IMR-90 (cell line): ENCODE measurements around the gene DRAP1. TPM values are rescaled to one million over a fixed set of nuclear protein-coding genes. Genes with fewer than 3 reads are reported as not detected.

Source experiments
- ATAC-seq: fragments of 200-7000 bp; cut with Tn5 transposase; 2 replicates; pipeline ENCODE4 v1.9.1; 2020; ENCODE audit warnings: low read depth, mild to moderate bottlenecking, moderate library complexity
- BruUV-seq: library from RNA; stranded (reverse); fragments of 400-500 nt; replicated peaks from 2 replicates; lab custom pipeline; 2021; lab: Mats Ljungman, UMichigan
- CTCF ChIA-PET: fragments of 300-600 bp; formaldehyde crosslinking; extraction: SDS; loops from one replicate; lab custom pipeline; 2021; ENCODE audit warnings: antibody characterized with exemption; lab: Yijun Ruan, JAX
- POLR2A ChIA-PET: fragments of 300-600 bp; sonication (Branson Sonifier 250); formaldehyde crosslinking; loops from one replicate; lab custom pipeline; 2022; ENCODE audit warnings: antibody characterized with exemption; ENCODE audit not compliant: unreplicated experiment; lab: Charles Lee
- DNase-seq: peaks from one replicate; pipeline ENCODE4 v3.0.0; 2013
- H2AFZ ChIP-seq: replicated peaks from 2 replicates; pipeline ENCODE3; 2013; ENCODE audit warnings: low read length, mild to moderate bottlenecking; ENCODE audit not compliant: poor library complexity
- H2AK5ac ChIP-seq: 2 replicates; pipeline ENCODE4 v1.6.1; 2013; ENCODE audit warnings: low read depth, low read length, inconsistent platforms
- H2AK9ac ChIP-seq: replicated peaks from 2 replicates; pipeline ENCODE3; 2013; ENCODE audit warnings: mild to moderate bottlenecking, low read depth, low read length, moderate library complexity; ENCODE audit not compliant: poor library complexity
- H2BK120ac ChIP-seq: 2 replicates; pipeline ENCODE4 v1.6.1; 2013; ENCODE audit warnings: low read depth, low read length, inconsistent platforms
- H2BK15ac ChIP-seq: 3 replicates; pipeline ENCODE4 v1.6.1; 2013; ENCODE audit warnings: low read depth, low read length, inconsistent platforms
- H2BK20ac ChIP-seq: 2 replicates; pipeline ENCODE4 v1.6.1; 2013; ENCODE audit warnings: low read depth, mild to moderate bottlenecking, inconsistent platforms, low read length, moderate library complexity
- H2BK5ac ChIP-seq: 2 replicates; pipeline ENCODE4 v1.6.1; 2013; ENCODE audit warnings: mild to moderate bottlenecking, low read depth, low read length, inconsistent platforms; ENCODE audit not compliant: poor library complexity, severe bottlenecking
- H3K14ac ChIP-seq: replicated peaks from 2 replicates; pipeline ENCODE4 v1.6.1; 2013; ENCODE audit warnings: low read depth, low read length, inconsistent platforms
- H3K18ac ChIP-seq: 2 replicates; pipeline ENCODE4 v1.6.1; 2013; ENCODE audit warnings: low read depth, low read length, control low read depth
- H3K23ac ChIP-seq: 2 replicates; pipeline ENCODE4 v1.6.1; 2013; ENCODE audit warnings: low read depth, low read length, inconsistent platforms
- H3K27ac ChIP-seq: 2 replicates; pipeline ENCODE4 v1.5.1; 2013; ENCODE audit warnings: mild to moderate bottlenecking, control low read depth, low read length; ENCODE audit not compliant: insufficient read depth
- H3K27me3 ChIP-seq: 2 replicates; pipeline ENCODE4 v1.6.1; 2013; ENCODE audit warnings: low read length; ENCODE audit not compliant: control insufficient read depth, insufficient read depth
- H3K36me3 ChIP-seq: 2 replicates; pipeline ENCODE4 v1.6.1; 2013; ENCODE audit warnings: low read length, mixed read lengths; ENCODE audit not compliant: control insufficient read depth, insufficient read depth
- H3K4ac ChIP-seq: 2 replicates; pipeline ENCODE4 v1.6.1; 2013; ENCODE audit warnings: low read depth, low read length, inconsistent platforms
- H3K4me1 ChIP-seq: 2 replicates; pipeline ENCODE4 v1.6.1; 2013; ENCODE audit warnings: low read length, mixed read lengths; ENCODE audit not compliant: control insufficient read depth, insufficient read depth
- H3K4me2 ChIP-seq: 2 replicates; pipeline ENCODE4 v1.6.1; 2013; ENCODE audit warnings: low read depth, mild to moderate bottlenecking, control low read depth, low read length, moderate library complexity
- H3K4me3 ChIP-seq: 2 replicates; pipeline ENCODE4 v1.5.1; 2013; ENCODE audit warnings: low read depth, mild to moderate bottlenecking, control low read depth, low read length, moderate library complexity; ENCODE audit not compliant: insufficient read depth
- H3K56ac ChIP-seq: 2 replicates; pipeline ENCODE4 v1.6.1; 2013; ENCODE audit warnings: low read length, inconsistent platforms; ENCODE audit not compliant: insufficient read depth; ENCODE audit errors: extremely low read depth
- H3K79me1 ChIP-seq, 2 experiments: 2 replicates each; pipeline ENCODE4 v1.6.1; 2013; ENCODE audit warnings: low read length in 2 of 2, inconsistent platforms in 1 of 2, low read depth in 1 of 2
- H3K9ac ChIP-seq: 2 replicates; pipeline ENCODE4 v1.6.1; 2013; ENCODE audit warnings: low read depth, low read length, control low read depth
- H3K9me1 ChIP-seq: 2 replicates; pipeline ENCODE4 v1.6.1; 2013; ENCODE audit warnings: low read length, inconsistent platforms; ENCODE audit not compliant: insufficient read depth
- H3K9me3 ChIP-seq: 2 replicates; pipeline ENCODE4 v1.6.1; 2013; ENCODE audit warnings: low read length; ENCODE audit not compliant: control insufficient read depth, insufficient read depth
- H4K20me1 ChIP-seq: 2 replicates; pipeline ENCODE4 v1.6.1; 2013; ENCODE audit warnings: low read length, inconsistent platforms; ENCODE audit not compliant: insufficient read depth
- H4K5ac ChIP-seq: 2 replicates; pipeline ENCODE4 v1.6.1; 2013; ENCODE audit warnings: mild to moderate bottlenecking, low read depth, low read length, control low read depth
- H4K8ac ChIP-seq, 2 experiments: 2 replicates each; pipeline ENCODE4 v1.6.1; 2013; ENCODE audit warnings: low read depth in 2 of 2, low read length in 2 of 2, control low read depth in 1 of 2, inconsistent platforms in 1 of 2
- H4K91ac ChIP-seq: 2 replicates; pipeline ENCODE4 v1.6.1; 2013; ENCODE audit warnings: low read depth, low read length, inconsistent platforms; ENCODE audit not compliant: insufficient read depth
- BHLHE40 ChIP-seq: fragments of 150-350 bp; IDR thresholded peaks from 2 replicates; pipeline ENCODE4 v1.6.1; 2016; ENCODE audit warnings: mild to moderate bottlenecking, low read depth, low read length
- CEBPB ChIP-seq: IDR thresholded peaks from 2 replicates; pipeline ENCODE4 v1.6.1; 2012; ENCODE audit warnings: low read depth, low read length, improper control_type of control experiment
- CHD1 ChIP-seq: IDR thresholded peaks from 2 replicates; pipeline ENCODE4 v1.6.1; 2012; ENCODE audit warnings: low read depth, low read length, improper control_type of control experiment
- CTCF ChIP-seq: conservative IDR thresholded peaks from 2 replicates; pipeline ENCODE4 v1.5.1; 2012; ENCODE audit warnings: mild to moderate bottlenecking, low read depth, low read length, improper control_type of control experiment
- FOS ChIP-seq: fragments of 150-350 bp; IDR thresholded peaks from 2 replicates; pipeline ENCODE4 v1.6.1; 2016; ENCODE audit warnings: low read depth, low read length
- MAFK ChIP-seq: IDR thresholded peaks from 2 replicates; pipeline ENCODE4 v1.6.1; 2012; ENCODE audit warnings: low read depth, low read length, improper control_type of control experiment
- MAZ ChIP-seq: IDR thresholded peaks from 2 replicates; pipeline ENCODE4 v1.6.1; 2012; ENCODE audit warnings: low read depth, mild to moderate bottlenecking, low read length, improper control_type of control experiment, moderate library complexity, borderline replicate concordance
- NFE2L2 ChIP-seq: fragments of 150-350 bp; IDR thresholded peaks from 2 replicates; pipeline ENCODE4 v1.6.1; 2016; ENCODE audit warnings: low read depth, mild to moderate bottlenecking, low read length
- RAD21 ChIP-seq: IDR thresholded peaks from 2 replicates; pipeline ENCODE4 v1.6.1; 2012; ENCODE audit warnings: low read length, improper control_type of control experiment
- RCOR1 ChIP-seq: IDR thresholded peaks from 2 replicates; pipeline ENCODE4 v1.6.1; 2012; ENCODE audit warnings: mild to moderate bottlenecking, low read length, improper control_type of control experiment; ENCODE audit not compliant: insufficient replicate concordance
- RFX5 ChIP-seq: IDR thresholded peaks from 2 replicates; pipeline ENCODE4 v1.8.0; 2012; ENCODE audit warnings: low read depth, mild to moderate bottlenecking, low read length, moderate library complexity
- SMC3 ChIP-seq: fragments of 150-350 bp; IDR thresholded peaks from 2 replicates; pipeline ENCODE4 v1.6.1; 2016; ENCODE audit warnings: low read depth, mild to moderate bottlenecking, antibody characterized with exemption, low read length, moderate library complexity
- WGBS, 2 experiments: methylation state at CpG; one replicate each; pipeline versions ENCODE4 v1.1.5 to v1.1.7; 2013; ENCODE audit warnings: missing lambda C conversion rate in 2 of 2; ENCODE audit not compliant: insufficient read length in 1 of 2; ENCODE audit errors: extremely low coverage in 2 of 2; 5-methylcytosine and 5-hydroxymethylcytosine counted together
- dilution Hi-C: fragments of 300-500 bp; cut with HindIII; formaldehyde crosslinking; loops from one replicate; pipeline ENCODE4 v1.14.3; 2018; ENCODE audit warnings: low sequenced_read_pairs; ENCODE audit not compliant: unreplicated experiment
- in situ Hi-C: fragments of 300-500 bp; cut with MboI; formaldehyde crosslinking; loops from 3 replicates; pipeline ENCODE4 v1.14.3; 2019; ENCODE audit warnings: low sequenced_read_pairs, inconsistent platforms, mixed read lengths
- intact Hi-C: fragments of 100-400 bp; cut with micrococcal nuclease; formaldehyde crosslinking; loops from 2 replicates; pipeline ENCODE4 v1.10.0; 2022
- polyA plus RNA-seq, 3 experiments: library from polyadenylated mRNA; depleted of rRNA; stranded (reverse); fragments of >200 nt; gene quantifications; 2 replicates each; pipeline ENCODE4 v1.2.3, GENCODE V29; 2012; ENCODE audit warnings: low replicate concordance in 1 of 3
- total RNA-seq: library from RNA; depleted of rRNA; stranded (reverse); fragments of >200 nt; gene quantifications from 2 replicates; pipeline ENCODE4 v1.2.3, GENCODE V29; 2012
- TF ChIP-seq, protein P1 (sequence below): fragments of 150-350 bp; IDR thresholded peaks from 2 replicates; pipeline ENCODE4 v1.6.1; 2017; ENCODE audit warnings: mild to moderate bottlenecking, antibody characterized with exemption, low read length, low read depth
- TF ChIP-seq, protein P2 (sequence below): fragments of 150-350 bp; IDR thresholded peaks from 2 replicates; pipeline ENCODE4 v1.6.1; 2016; ENCODE audit warnings: low read depth, mild to moderate bottlenecking, low read length, moderate library complexity, borderline replicate concordance

DRAP1 gene
- total and polyA plus RNA-seq, 2 of the 4 experiments (the other 2 are of a cell fraction): 237 to 344 TPM

DNA sequence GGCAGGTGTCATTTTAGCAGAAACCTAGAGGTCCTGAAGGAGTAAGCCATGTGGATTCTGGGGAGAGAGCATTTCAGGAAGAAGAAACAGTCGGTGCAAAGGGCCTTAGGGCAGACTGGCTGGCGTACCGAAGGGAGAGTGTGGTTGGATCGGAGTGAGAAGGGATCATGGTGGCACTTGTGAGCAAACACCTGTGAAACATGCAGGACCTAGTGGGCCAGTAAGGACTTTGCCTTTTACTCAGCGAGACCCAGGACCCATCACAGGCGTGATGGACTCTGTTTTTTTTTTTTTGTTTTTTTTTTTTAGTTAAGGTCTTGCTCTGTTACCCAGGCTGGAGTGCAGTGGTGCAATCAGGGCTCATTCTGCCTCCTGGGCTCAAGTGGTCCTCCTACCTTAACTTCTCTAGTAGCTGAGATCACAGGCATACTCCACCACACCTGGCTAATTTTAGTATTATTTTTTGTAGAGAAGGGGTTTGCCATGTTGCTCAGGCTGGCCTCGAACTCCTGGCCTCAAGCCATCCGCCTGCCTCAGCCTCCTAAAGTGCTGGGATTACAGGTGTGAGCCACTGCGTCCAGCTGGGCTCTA lies 22.6 kb downstream of the DRAP1 start:
- no peaks in the 10 kb centered on the region for H3K9me3 ChIP-seq
- 71% methylated on average over 4 of the region's 9 CpGs; no CpG with 5 or more reads in 1 of the 2 experiments for WGBS, 2 experiments
- ATAC-seq (peak; percentile 33; the same call in 1 of the 2 replicates), DNase-seq (no peak)
- H4K5ac ChIP-seq: no peak overlapping the region
- peak overlapping the region; percentile 13; the same call in 1 of the 2 replicates for H3K27ac ChIP-seq
- H2BK20ac ChIP-seq: peak overlapping the region; percentile 94
- peak overlapping the region; percentile 78 for H2BK5ac ChIP-seq
- intact Hi-C loops (no loop called here), in situ Hi-C loops (no loop called here), dilution Hi-C loops (no loop called here)
- H2AK5ac ChIP-seq: peak overlapping the region; percentile 80
- POLR2A ChIA-PET: no interaction called here
- peaks cover 12% of the 10 kb centered on the region for H3K9me1 ChIP-seq
- H4K8ac ChIP-seq: peak overlapping the region in 1 of 2 experiments; percentile 81
- H4K20me1 ChIP-seq: 0 out of 2 replicates have a peak, but pooled peaks cover 3% of the 10 kb centered on the region
- no TSS peak for BruUV-seq
- H2AFZ ChIP-seq: peak overlapping the region; percentile 94
- 0 out of 2 replicates have a peak overlapping the region, but pooled peaks have one; percentile 48 for H3K56ac ChIP-seq
- H2AK9ac ChIP-seq: peak overlapping the region; percentile 97
- 0 out of 2 replicates have a peak overlapping the region, but pooled peaks have one; percentile 11 for H3K4me2 ChIP-seq
- no peak for TF ChIP-seq CHD1
- no peak for TF ChIP-seq FOS
- TF ChIP-seq SMC3: no peak
- no peak for TF ChIP-seq CTCF
- no peak for TF ChIP-seq NFE2L2
- TF ChIP-seq RAD21: no peak
- no peak for TF ChIP-seq BHLHE40
- TF ChIP-seq, protein P1, sequence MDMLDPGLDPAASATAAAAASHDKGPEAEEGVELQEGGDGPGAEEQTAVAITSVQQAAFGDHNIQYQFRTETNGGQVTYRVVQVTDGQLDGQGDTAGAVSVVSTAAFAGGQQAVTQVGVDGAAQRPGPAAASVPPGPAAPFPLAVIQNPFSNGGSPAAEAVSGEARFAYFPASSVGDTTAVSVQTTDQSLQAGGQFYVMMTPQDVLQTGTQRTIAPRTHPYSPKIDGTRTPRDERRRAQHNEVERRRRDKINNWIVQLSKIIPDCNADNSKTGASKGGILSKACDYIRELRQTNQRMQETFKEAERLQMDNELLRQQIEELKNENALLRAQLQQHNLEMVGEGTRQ: no peak
- TF ChIP-seq RCOR1: no peak
- TF ChIP-seq RFX5: no peak
- no peak for TF ChIP-seq MAZ
- no peak for TF ChIP-seq MAFK
- no peak for TF ChIP-seq CEBPB
- TF ChIP-seq, protein P2, sequence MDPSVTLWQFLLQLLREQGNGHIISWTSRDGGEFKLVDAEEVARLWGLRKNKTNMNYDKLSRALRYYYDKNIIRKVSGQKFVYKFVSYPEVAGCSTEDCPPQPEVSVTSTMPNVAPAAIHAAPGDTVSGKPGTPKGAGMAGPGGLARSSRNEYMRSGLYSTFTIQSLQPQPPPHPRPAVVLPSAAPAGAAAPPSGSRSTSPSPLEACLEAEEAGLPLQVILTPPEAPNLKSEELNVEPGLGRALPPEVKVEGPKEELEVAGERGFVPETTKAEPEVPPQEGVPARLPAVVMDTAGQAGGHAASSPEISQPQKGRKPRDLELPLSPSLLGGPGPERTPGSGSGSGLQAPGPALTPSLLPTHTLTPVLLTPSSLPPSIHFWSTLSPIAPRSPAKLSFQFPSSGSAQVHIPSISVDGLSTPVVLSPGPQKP: no peak
- peaks cover 0 to 15% of the 10 kb centered on the region in 2 experiments; a peak in 2 of 4 replicates for H3K79me1 ChIP-seq
- peak overlapping the region; percentile 78 for H2BK120ac ChIP-seq
- CTCF ChIA-PET: no interaction called here
- no peaks in the 10 kb centered on the region for H3K36me3 ChIP-seq
- H3K4me1 ChIP-seq: peaks cover 6% of the 10 kb centered on the region
- H3K9ac ChIP-seq: 0 out of 2 replicates have a peak overlapping the region, but pooled peaks have one; percentile 10
- no peak overlapping the region for H3K4me3 ChIP-seq
- peak overlapping the region; percentile 27; the same call in 2 of the 3 replicates for H2BK15ac ChIP-seq
- peak overlapping the region; percentile 88 for H3K4ac ChIP-seq
- 0 out of 2 replicates have a peak overlapping the region, but pooled peaks have one; percentile 59 for H3K23ac ChIP-seq
- no peak overlapping the region; the same call in 1 of the 2 replicates for H3K18ac ChIP-seq
- H4K91ac ChIP-seq: peak overlapping the region; percentile 85
- H3K14ac ChIP-seq: peak overlapping the region; percentile 54
- no peaks in the 10 kb centered on the region for H3K27me3 ChIP-seq
